ENCODE results near the gene NKD2.

DNA sequence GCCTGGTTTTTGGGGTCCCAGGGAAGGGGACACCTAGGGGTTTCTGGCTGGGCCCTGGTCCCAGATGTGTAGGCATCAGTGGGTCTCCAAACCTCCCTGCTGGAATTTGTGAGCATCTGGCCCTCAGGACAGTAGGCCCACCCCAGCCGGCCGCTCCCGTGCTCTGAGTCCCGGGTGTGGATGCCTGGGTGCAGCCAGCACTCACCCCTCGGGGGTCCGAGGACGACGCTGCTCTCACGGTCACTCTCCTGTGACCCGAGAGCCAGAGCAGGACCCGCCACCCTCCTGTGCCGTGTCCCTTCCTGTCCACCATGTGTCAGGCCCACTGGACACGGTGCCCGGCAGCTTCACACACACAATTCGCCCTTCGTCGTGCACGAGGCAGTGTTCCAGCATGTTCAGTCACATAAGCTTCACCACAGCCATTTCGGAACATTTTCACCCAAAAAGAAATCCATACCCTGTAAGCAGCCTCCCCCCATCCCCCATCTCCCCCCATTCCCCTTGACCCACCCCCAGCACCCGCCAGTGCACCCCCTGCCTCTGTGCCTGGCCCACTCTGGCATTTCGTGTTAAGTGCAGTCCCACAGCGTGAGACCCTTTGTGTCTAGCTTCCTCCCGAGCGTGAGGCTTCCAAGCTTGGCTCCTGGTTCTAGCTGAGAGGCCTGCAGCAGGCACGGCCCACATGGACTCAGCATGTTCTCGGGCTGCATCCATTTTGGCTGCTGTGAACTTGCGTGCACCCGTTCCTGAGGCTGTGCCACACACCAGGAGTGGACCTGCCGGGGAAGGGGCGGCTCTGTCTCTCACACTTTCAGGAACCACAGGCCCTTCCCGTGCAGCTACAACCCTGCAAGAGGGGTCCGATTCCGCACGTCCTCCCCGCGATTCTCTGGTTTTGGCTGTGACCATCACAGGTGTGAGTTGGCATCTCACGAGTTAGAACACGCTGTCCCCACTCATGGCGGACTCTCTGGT is 40.5 kb downstream of the NKD2 start:
- TF ChIP-seq CTCF (IDR thresholded peaks at IDR 0.05) (no peak), ETV6 (CRISPR knock-in tag; IDR thresholded peaks at IDR 0.05) (no peak), MLX (CRISPR knock-in tag; IDR thresholded peaks at IDR 0.05) (no peak), CREB1 (CRISPR knock-in tag; IDR thresholded peaks at IDR 0.05) (no peak), NFE2L1 (CRISPR knock-in tag; IDR thresholded peaks at IDR 0.05) (no peak), ZNF396 (CRISPR knock-in tag; IDR thresholded peaks at IDR 0.05; ENCODE audit: borderline replicate concordance) (no peak), NFATC4 (CRISPR knock-in tag; IDR thresholded peaks at IDR 0.05) (no peak), MAX (CRISPR knock-in tag; IDR thresholded peaks at IDR 0.05) (no peak)
- TF ChIP-seq, protein P1, sequence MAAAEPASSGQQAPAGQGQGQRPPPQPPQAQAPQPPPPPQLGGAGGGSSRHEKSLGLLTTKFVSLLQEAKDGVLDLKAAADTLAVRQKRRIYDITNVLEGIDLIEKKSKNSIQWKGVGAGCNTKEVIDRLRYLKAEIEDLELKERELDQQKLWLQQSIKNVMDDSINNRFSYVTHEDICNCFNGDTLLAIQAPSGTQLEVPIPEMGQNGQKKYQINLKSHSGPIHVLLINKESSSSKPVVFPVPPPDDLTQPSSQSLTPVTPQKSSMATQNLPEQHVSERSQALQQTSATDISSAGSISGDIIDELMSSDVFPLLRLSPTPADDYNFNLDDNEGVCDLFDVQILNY (CRISPR knock-in tag; IDR thresholded peaks at IDR 0.05): no peak

Data from WTC11 (cell line).